ENCODE measurements around the gene RGS6.

DNA sequence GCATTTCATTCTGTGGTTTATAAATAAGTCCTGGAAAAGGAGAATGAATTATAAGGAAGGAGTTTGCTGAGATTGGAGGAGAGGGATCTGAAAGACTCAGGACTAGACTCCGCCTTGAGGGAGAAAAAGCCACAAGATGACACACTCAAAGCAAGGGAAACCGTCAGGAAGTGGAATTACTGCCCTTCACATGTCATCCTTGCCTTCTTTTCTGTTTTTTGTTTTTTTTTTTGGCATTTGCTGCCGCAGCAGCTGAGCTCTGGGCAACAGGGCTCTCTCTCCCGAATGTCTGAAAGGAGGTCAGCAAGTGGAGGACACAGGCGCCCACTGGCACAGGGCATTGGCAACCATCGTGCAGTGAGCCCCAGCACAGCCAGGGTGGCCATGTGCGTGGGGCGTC, 616.8 kb downstream of the RGS6 start:
- TF ChIP-seq, protein P1, sequence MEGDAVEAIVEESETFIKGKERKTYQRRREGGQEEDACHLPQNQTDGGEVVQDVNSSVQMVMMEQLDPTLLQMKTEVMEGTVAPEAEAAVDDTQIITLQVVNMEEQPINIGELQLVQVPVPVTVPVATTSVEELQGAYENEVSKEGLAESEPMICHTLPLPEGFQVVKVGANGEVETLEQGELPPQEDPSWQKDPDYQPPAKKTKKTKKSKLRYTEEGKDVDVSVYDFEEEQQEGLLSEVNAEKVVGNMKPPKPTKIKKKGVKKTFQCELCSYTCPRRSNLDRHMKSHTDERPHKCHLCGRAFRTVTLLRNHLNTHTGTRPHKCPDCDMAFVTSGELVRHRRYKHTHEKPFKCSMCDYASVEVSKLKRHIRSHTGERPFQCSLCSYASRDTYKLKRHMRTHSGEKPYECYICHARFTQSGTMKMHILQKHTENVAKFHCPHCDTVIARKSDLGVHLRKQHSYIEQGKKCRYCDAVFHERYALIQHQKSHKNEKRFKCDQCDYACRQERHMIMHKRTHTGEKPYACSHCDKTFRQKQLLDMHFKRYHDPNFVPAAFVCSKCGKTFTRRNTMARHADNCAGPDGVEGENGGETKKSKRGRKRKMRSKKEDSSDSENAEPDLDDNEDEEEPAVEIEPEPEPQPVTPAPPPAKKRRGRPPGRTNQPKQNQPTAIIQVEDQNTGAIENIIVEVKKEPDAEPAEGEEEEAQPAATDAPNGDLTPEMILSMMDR (IDR thresholded peaks at IDR 0.05; ENCODE audit: low read depth, low read length, poor library complexity, severe bottlenecking), result no peak
- no peak for TF ChIP-seq EZH2phosphoT487 (IDR thresholded peaks at IDR 0.05; ENCODE audit: borderline replicate concordance, low read length)

All from DOHH2 (cell line).